RWPE2 (cell line): ENCODE measurements around the gene SEC31B.

Experiments
- ATAC-seq: fragments of 200-7000 bp; cut with Tn5 transposase; 3 replicates; pipeline ENCODE4 v1.9.1; 2021; ENCODE audit warnings: low read depth
- DNase-seq: peaks from one replicate; pipeline ENCODE4 v3.0.0-alpha.2; 2020; ENCODE audit warnings: low spot score
- H3K27ac ChIP-seq: fragments of 450-650 bp; 2 replicates; pipeline ENCODE4 v1.5.1; 2017; ENCODE audit warnings: mild to moderate bottlenecking; ENCODE audit not compliant: poor library complexity, severe bottlenecking
- H3K27me3 ChIP-seq: fragments of 250-450 bp; sonication (Bioruptor Pico); 2 replicates; pipeline ENCODE4 v1.5.1; 2021; ENCODE audit warnings: mild to moderate bottlenecking, moderate library complexity; ENCODE audit not compliant: insufficient read depth, poor library complexity, severe bottlenecking
- H3K36me3 ChIP-seq: fragments of 250-450 bp; sonication (Bioruptor Pico); 2 replicates; pipeline ENCODE4 v1.5.1; 2020; ENCODE audit warnings: low read depth, mild to moderate bottlenecking, moderate library complexity
- H3K4me1 ChIP-seq: fragments of 250-450 bp; sonication (Bioruptor Pico); 2 replicates; pipeline ENCODE4 v1.5.1; 2021; ENCODE audit warnings: mild to moderate bottlenecking, moderate library complexity; ENCODE audit not compliant: insufficient read depth, poor library complexity, severe bottlenecking
- H3K4me3 ChIP-seq: fragments of 250-450 bp; sonication (Bioruptor Pico); 2 replicates; pipeline ENCODE4 v1.5.1; 2021; ENCODE audit warnings: mild to moderate bottlenecking, moderate library complexity; ENCODE audit not compliant: severe bottlenecking
- H3K9me3 ChIP-seq: fragments of 250-450 bp; sonication (Bioruptor Pico); 2 replicates; pipeline ENCODE4 v1.5.1; 2021; ENCODE audit warnings: mild to moderate bottlenecking, moderate library complexity; ENCODE audit not compliant: severe bottlenecking
- TF ChIP-seq, protein P1 (sequence below): fragments of 450-650 bp; IDR thresholded peaks from one replicate; pipeline ENCODE4 v1.5.1; 2017; ENCODE audit warnings: mild to moderate bottlenecking, moderate library complexity; ENCODE audit not compliant: poor library complexity, severe bottlenecking

Gene SEC31B

GRCh38 chr10:100554902-100555301, 35.2 kb upstream of the SEC31B start:
- Histone ChIP-seq H3K27ac (no peak overlapping the region), H3K4me1 (no peaks in the 10 kb centered on the region), H3K27me3 (no peaks in the 10 kb centered on the region), H3K36me3 (peaks cover 5% of the 10 kb centered on the region; the same call in 1 of the 2 replicates), H3K9me3 (no peaks in the 10 kb centered on the region), H3K4me3 (no peak overlapping the region)
- ATAC-seq (no peak), DNase-seq (no peak)
- TF ChIP-seq, protein P1, sequence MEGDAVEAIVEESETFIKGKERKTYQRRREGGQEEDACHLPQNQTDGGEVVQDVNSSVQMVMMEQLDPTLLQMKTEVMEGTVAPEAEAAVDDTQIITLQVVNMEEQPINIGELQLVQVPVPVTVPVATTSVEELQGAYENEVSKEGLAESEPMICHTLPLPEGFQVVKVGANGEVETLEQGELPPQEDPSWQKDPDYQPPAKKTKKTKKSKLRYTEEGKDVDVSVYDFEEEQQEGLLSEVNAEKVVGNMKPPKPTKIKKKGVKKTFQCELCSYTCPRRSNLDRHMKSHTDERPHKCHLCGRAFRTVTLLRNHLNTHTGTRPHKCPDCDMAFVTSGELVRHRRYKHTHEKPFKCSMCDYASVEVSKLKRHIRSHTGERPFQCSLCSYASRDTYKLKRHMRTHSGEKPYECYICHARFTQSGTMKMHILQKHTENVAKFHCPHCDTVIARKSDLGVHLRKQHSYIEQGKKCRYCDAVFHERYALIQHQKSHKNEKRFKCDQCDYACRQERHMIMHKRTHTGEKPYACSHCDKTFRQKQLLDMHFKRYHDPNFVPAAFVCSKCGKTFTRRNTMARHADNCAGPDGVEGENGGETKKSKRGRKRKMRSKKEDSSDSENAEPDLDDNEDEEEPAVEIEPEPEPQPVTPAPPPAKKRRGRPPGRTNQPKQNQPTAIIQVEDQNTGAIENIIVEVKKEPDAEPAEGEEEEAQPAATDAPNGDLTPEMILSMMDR, result no peak

- ATAC-seq (no peak), DNase-seq (no peak)
- no peaks in the 10 kb centered on the region for H3K9me3 ChIP-seq
- TF ChIP-seq, protein P1, result no peak
- no peak overlapping the region for H3K27ac ChIP-seq
- no peaks in the 10 kb centered on the region for H3K4me1 ChIP-seq
- H3K36me3 ChIP-seq, result peaks cover 8% of the 10 kb centered on the region
- H3K27me3 ChIP-seq, result no peaks in the 10 kb centered on the region
- no peak overlapping the region for H3K4me3 ChIP-seq
These were observed 34.3 kb upstream of the SEC31B start for GRCh38 chr10:100553929-100554328.

DNA sequence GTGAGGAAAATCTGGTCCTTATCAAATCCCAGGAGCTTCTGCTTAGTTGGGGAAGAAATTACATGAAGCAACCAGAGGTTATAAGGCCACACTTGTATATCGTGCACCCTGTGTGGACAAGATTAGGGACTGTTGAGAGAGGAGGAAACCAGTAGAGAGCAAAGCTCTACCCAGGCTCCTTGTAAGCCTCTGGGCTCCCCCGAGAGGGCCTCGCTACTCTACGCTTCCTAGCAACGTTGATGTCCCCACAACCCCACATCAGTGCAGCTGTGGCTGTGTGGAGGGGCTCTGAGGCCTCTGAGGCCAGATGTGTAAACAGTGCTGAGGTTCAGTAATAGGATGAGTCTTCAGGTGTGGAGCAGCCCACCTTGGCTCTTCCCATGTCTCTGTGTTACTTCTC, 32.1 kb upstream of the SEC31B start:
- Histone ChIP-seq H3K27me3 (no peaks in the 10 kb centered on the region), H3K9me3 (no peaks in the 10 kb centered on the region), H3K4me1 (no peaks in the 10 kb centered on the region), H3K36me3 (peaks cover 25% of the 10 kb centered on the region), H3K27ac (no peak overlapping the region), H3K4me3 (no peak overlapping the region)
- TF ChIP-seq, protein P1, result no peak
- no peak for ATAC-seq
- DNase-seq, result no peak

DNA sequence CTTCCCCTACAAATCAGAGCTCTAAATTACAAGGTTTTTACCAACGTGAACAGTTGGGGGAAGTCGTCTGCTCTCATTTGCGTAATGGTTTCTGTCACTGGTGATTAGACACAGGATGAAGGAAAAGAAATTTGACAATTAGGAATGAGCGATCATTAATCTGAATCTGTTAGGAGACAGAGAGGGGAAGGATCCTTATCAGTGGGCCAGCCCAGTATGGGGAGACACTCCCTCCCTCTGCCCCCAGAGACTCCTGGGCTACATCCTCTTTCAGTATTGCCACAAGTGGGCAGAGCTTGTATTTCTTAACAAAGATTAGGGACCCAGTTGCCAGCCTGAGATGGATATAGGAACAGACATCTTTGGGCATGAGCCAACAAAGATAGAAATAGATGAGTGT, 31.5 kb upstream of the SEC31B start:
- Histone ChIP-seq H3K4me3 (no peak overlapping the region), H3K4me1 (no peaks in the 10 kb centered on the region), H3K36me3 (peaks cover 29% of the 10 kb centered on the region), H3K27me3 (no peaks in the 10 kb centered on the region), H3K27ac (no peak overlapping the region), H3K9me3 (no peaks in the 10 kb centered on the region)
- DNase-seq (no peak), ATAC-seq (no peak)
- TF ChIP-seq, protein P1, result no peak

GRCh38 chr10:100544950-100545349, 25.3 kb upstream of the SEC31B start:
- Histone ChIP-seq H3K36me3 (peaks cover 82% of the 10 kb centered on the region), H3K4me3 (no peak overlapping the region), H3K4me1 (no peaks in the 10 kb centered on the region), H3K9me3 (no peaks in the 10 kb centered on the region), H3K27ac (no peak overlapping the region), H3K27me3 (no peaks in the 10 kb centered on the region)
- TF ChIP-seq, protein P1, result no peak
- no peak for ATAC-seq
- DNase-seq, result no peak
